ENCODE measurements around the gene CEP170.
A peak's percentile ranks its signal among the peaks of the same experiment; 100 is the strongest.

The CEP170 gene

GRCh38 chr1:243230914-243231313 lies 24.2 kb downstream of the CEP170 start (continued):
- no peak for TF ChIP-seq PATZ1 (tag by site-specific recombination; IDR thresholded peaks at IDR 0.05)
- peak; percentile 99 for TF ChIP-seq SETDB1 (IDR thresholded peaks at IDR 0.05; ENCODE audit: insufficient read length, low read length)
- no peak for TF ChIP-seq PRDM6 (tag by site-specific recombination; IDR thresholded peaks at IDR 0.05)
- no peak for TF ChIP-seq ZNF704 (tag by site-specific recombination; IDR thresholded peaks at IDR 0.05)
- no peak for TF ChIP-seq ZNF354C (tag by site-specific recombination; IDR thresholded peaks at IDR 0.05; ENCODE audit: borderline replicate concordance, low read depth)
- TF ChIP-seq ZNF416 (tag by site-specific recombination; IDR thresholded peaks at IDR 0.05), result no peak
- no peak for TF ChIP-seq ATF2 (tag by site-specific recombination; IDR thresholded peaks at IDR 0.05; ENCODE audit: low read depth)
- TF ChIP-seq BCL6B (tag by site-specific recombination; IDR thresholded peaks at IDR 0.05), result no peak
- no peak for TF ChIP-seq SP3 (tag by site-specific recombination; IDR thresholded peaks at IDR 0.05)
- TF ChIP-seq ZNF133 (tag by site-specific recombination; IDR thresholded peaks at IDR 0.05), result peak; percentile 79; the same call in 1 of the 2 replicates
- no peak for TF ChIP-seq ZNF701 (tag by site-specific recombination; IDR thresholded peaks at IDR 0.05)
- no peak for TF ChIP-seq ZNF623 (tag by site-specific recombination; IDR thresholded peaks at IDR 0.05)
- no peak for TF ChIP-seq GLIS1 (tag by site-specific recombination; IDR thresholded peaks at IDR 0.05)
- TF ChIP-seq KLF17 (tag by site-specific recombination; IDR thresholded peaks at IDR 0.05), result 0 out of 2 replicates have a peak, but pooled peaks have one; percentile 26
- 0 out of 2 replicates have a peak, but pooled peaks have one; percentile 33 for TF ChIP-seq ZNF391 (tag by site-specific recombination; IDR thresholded peaks at IDR 0.05; ENCODE audit: borderline replicate concordance, low read depth)
- TF ChIP-seq ZNF221 (tag by site-specific recombination; IDR thresholded peaks at IDR 0.05; ENCODE audit: borderline replicate concordance), result peak; percentile 80; the same call in 1 of the 2 replicates
- TF ChIP-seq MZF1 (tag by site-specific recombination; IDR thresholded peaks at IDR 0.05; ENCODE audit: borderline replicate concordance), result no peak; the same call in 1 of the 2 replicates
- no peak for TF ChIP-seq YY2 (tag by site-specific recombination; IDR thresholded peaks at IDR 0.05)
- no peak for TF ChIP-seq ZNF488 (tag by site-specific recombination; IDR thresholded peaks at IDR 0.05)
- no peak for TF ChIP-seq ZNF394 (tag by site-specific recombination; IDR thresholded peaks at IDR 0.05; ENCODE audit: borderline replicate concordance)
- TF ChIP-seq ZNF311 (tag by site-specific recombination; IDR thresholded peaks at IDR 0.05; ENCODE audit: borderline replicate concordance), result no peak
- no peak for TF ChIP-seq YY1 (tag by site-specific recombination; IDR thresholded peaks at IDR 0.05)
- TF ChIP-seq WT1 (tag by site-specific recombination; IDR thresholded peaks at IDR 0.05), result no peak
- no peak for TF ChIP-seq ZNF121 (tag by site-specific recombination; IDR thresholded peaks at IDR 0.05)
- TF ChIP-seq RBAK (tag by site-specific recombination; IDR thresholded peaks at IDR 0.05), result no peak
- TF ChIP-seq ZBTB20 (tag by site-specific recombination; IDR thresholded peaks at IDR 0.05), result no peak
- TF ChIP-seq ZFP37 (tag by site-specific recombination; IDR thresholded peaks at IDR 0.05), result 0 out of 2 replicates have a peak, but pooled peaks have one; percentile 57
- TF ChIP-seq ZNF155 (tag by site-specific recombination; IDR thresholded peaks at IDR 0.05), result no peak
- no peak for TF ChIP-seq ZNF707 (tag by site-specific recombination; IDR thresholded peaks at IDR 0.05)
- no peak for TF ChIP-seq ZNF19 (tag by site-specific recombination; IDR thresholded peaks at IDR 0.05; ENCODE audit: low read depth)
- TF ChIP-seq ZNF169 (tag by site-specific recombination; IDR thresholded peaks at IDR 0.05), result no peak
- no peak for TF ChIP-seq ZNF16 (tag by site-specific recombination; IDR thresholded peaks at IDR 0.05; ENCODE audit: low read depth)
- TF ChIP-seq ZNF548 (tag by site-specific recombination; IDR thresholded peaks at IDR 0.05), result no peak
